Endothelial cell of hepatic sinusoid (primary cell): Measurements from ENCODE around the gene RNF220.

ENCODE experiments used
- in situ Hi-C: cut with HindIII; loops from 2 replicates; pipeline ENCODE4 v1.10.0; 2017; ENCODE audit warnings: low sequenced_read_pairs

RNF220 gene

DNA sequence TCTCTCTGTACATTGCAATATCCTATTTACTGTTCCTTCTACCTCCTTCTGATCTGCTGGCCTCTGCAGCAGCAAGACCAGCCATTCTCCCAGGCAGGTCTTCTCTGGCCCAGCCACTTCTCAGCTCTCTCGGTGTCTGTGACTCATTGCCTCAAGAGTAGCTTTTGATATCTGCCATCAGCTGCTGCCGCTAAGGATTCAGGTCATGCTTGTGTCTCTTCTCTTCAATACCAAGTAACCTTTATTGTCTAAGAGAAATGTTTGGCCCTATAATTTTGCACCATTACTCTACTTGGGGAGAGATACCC is 167.5 kb downstream of the RNF220 start:
- in situ Hi-C loops, result no loop called here

DNA sequence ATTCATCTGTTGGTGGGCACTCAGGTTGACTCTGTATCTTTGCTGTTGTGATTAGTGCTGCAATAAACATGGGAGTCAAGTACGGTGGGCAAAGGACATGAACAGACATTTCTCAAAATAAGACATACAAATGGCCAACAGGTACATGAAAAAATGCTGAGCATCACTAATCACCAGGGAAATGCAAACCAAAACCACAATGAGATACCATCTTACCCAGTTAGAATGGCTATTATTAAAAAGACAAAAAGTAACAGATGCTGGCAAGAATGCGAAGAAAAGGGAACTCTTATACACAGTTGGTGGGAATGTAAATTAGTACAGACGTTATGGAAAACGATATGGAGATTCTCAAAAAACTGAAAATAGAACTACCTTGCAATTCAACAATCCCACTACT is 170.3 kb downstream of the RNF220 start:
- in situ Hi-C loops, result no loop called here

DNA sequence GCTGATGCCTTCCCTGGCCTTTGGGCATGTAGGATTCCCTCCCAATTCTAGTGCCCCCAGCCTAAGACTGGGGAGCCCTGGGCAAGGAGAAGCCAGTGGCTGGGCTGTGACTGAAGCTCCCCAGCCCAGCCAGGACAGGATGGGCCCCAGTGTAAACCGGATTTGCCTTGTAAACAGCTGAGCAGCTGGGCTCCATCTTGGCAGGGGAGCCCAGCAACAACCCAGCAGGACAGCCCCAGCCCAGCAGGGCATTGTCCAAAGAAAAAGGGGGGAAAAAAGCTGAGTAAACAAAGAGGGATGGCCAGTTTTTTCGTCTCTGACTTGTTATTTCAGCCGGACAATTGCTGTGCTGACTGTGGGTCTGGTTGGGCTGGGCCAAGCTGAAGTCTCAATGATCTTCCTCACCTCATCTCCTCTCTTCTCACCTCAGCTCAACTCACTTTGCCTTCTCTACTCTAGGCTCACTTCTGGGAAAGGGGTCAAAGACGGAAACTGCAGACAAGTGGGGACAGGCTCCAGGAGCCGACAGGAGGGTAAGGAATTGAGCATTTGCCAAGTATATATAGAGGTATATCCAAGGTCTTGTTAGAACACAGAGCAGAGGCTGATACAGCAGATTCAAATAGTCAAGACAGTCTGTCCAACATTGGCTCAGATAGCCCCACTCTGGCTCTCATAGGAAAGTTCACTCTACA is 171.5 kb downstream of the RNF220 start:
- in situ Hi-C loops, result no loop called here

DNA sequence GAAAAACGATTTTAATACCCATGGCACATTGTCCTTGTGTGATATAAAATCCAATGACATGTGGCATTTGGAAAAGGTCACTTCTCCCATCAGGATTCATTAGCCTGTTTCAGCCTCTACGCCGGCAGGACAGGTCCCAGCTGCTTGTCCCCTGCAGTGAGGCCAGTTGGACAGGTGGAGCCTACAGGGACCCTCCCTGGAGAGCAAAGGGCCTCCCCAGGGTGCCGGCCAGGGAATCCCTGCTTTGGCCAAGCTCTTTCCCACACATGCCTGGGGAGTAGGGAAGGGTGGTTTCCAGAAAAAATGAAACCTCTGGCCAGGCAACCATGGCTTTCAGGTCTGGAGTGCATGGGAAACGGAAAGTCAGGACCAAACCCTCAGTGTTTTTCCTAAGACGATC is 176.2 kb downstream of the RNF220 start:
- in situ Hi-C loops, result no loop called here

DNA sequence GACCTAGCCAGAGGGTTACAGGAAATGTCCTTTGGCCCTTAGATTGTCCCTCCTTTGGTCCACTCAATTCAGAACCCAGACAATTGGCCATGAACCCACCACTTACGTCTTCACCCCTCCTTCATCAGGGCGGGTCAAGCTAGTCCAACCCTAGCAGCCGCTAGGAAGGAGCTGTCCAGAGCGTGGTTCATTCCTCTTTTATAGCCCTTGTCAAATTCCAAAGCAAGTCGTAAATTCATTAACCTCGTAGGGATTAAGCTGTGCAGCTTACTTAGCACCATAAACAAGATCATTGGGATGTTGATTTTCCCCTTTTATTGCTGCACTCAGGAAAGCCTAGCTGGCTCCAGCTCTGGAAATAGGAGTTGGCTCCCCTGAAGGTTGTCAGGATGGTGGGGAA is 179.1 kb downstream of the RNF220 start:
- in situ Hi-C loops, result no loop called here

DNA sequence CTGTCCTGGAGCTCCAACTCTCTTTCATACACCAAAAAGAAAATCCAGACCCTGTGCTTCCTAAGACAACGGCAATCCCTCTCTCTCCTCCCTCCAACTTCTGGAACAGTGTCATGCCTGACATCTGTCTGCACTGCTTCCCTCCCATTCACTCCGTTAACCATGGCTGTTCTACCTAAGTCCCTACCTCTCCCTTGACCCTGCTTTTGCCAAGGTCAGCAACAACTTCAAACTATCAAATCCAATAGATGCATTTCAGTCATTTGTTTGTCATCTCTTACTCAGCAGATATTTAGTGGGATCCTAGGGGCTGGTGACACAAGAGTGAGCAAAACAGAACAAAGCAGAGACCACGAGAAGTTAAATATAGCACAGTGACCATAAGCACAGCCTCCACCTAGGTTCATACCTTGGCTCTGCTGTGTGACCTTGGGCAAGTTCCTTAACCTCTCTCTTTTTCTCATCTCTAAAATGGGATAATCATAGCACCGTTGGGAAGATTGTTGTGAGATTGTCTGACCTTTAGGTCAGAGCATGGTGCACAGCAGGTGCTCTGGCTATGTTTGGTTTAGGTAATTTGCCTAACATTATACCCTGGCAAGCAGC is 180.4 kb downstream of the RNF220 start:
- in situ Hi-C loops, result no loop called here

DNA sequence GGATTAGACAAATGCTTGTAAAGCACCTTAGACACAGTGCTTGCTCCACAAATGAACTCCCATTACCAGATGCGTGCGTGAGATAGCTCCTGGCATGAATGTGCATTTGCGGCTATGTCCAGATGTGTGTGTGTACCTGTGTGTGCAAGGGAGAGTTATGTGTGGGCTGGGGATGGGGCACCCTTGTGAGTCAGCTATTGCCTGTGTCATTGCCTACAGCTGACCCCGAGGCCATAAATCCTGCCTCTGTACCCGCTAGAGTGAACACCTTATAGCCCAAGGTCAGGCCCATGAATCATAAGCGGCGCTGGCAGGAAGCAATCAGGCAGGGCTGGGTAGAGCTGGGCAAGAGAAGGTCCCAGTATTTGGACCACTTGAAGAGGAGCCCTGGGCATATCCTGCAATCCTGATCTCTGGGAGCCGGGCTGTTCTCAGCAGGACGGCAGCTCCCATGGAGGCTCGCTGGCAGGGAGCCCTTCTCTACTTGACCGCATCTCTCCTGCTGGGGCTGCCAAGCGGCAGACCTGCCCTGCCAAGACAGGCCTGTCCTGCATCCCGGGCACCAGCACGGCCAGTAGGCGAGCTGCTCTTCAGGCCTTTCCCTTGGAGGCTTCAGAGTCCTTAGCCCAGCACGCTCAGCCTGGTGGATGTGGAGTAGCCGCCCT is 182.9 kb downstream of the RNF220 start:
- in situ Hi-C loops, result no loop called here

DNA sequence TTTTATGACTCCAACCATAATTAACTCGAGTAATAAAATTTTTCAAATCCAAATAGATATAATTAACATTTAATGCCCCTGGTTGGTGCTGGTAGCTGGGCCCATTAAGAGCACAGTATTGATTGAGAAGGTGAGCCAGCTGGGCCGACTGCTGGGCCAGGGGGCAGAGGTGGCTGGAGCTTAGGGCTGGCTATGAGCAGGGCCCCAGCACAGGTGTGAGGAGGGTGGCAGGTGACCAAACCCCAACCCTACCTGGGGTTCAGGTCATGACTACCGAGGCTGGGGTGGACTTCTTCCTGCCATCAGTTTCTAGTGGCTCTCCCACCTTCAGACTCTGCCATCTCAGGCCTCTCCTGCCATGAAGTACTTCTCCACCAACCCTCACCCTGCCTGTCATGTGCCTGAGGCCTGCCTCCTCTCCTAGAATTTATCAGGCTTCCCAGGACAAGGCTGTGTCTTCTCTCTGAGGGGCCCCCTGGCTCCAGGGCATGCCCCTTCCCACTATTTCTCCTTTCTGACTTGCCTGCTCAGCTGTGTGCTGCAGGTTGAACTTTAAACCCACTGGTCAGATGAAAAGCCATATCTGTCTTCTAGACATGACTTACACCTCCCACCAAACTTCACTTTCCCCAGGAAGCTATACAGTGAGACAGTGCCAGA is 183.6 kb downstream of the RNF220 start:
- in situ Hi-C loops, result no loop called here

DNA sequence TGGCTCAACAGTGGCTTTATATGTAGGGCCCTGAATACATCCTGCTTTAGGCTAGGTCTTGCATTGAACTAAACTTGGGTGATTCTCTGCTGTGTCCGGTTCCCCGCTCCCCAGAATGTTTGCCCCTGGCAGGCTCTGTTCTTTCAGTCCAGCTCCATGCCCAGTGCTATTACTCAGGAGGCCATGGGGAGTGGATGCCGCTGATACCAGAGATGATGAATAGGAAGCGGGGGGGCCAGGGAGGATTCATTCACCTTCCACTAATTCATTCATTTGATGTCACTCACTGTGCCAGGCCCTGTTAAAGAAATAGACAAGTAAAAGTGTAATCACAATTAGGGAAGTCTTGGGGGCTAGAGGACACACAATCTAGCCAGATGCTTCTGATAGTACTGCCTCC is 185.4 kb downstream of the RNF220 start:
- in situ Hi-C loops, result no loop called here

DNA sequence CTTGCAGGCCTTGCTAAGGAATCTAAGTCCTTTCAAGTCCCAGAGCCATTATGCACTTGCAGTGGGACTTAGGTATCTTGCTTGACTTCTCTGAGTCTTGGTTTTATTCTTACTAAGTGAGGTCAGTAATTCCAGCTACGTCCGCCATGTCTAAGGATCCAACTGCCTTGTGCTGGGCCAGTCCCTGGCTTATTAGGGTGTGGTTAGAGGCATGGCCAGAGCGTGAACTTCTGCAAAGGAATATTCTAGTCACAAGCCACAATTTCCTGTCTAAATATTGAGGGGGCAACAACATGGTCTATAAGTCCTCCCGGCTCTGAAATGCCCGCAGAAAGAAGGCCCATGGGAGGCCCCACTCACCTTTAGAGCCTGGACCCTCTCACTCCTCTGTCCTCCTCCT is 186.3 kb downstream of the RNF220 start:
- in situ Hi-C loops, result no loop called here

DNA sequence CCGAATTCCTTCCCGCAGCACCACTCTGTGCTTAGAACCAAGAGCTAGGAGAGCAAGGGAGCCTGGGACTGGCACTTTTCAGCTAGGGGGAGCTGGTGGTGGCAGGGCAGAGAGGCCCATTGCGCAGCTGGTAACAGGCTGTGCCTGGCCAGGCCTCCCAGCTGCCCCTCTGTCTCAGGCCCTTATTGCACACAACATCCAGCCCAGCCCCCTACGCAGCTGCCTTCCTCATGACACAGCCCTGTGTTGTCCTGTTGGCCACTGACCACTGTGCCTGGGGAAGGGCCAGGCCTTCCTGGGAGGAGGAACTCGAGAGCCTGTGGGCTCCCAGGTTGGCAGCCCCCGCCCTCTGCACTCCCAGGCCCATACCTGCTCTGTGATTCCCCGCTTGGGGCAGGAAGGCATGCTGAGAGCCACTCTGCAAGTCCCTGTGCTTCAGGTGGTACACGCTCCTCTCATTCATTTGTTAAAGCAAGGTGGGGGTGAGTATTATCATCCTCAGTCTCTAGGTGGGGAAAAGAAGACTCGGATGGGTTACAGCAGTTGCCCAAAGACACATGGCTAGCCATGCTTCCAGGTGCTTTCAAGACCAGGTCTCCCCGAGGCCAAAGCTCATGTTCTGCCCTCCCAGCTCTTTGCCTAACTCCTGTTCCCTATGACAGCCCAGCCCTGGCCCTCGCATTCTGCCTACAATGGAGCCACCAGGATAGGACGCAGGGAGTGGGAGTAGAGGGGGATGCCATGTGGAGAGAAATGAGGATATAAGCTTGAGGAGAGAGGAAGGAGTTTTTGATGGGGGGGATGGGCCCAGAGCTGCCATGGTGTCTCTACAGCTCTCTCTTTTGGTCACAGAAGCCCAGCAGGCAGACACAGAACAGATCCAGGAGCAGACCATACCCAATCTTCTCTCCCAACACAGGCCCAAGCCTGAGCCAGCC is 187.4 kb downstream of the RNF220 start:
- in situ Hi-C loops, result no loop called here

DNA sequence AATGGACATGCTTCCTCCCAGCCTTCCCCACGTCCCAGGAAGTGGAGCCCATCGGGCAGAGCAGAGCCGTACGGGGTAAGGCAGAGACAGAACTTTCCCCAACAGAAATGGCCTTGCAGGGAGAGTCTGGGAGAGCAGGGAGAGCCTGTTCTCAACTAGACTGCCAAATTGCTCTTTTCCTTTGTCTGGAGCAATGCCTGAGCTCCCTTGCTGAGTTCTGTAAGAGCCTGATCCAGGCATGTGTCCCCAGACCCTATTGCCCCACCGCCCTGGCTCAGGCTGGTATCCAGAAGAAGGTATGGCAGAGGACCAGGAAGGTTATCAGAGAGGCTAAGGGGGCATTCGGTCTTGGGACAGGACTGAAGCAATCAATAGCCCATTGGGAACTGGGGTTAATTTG is 189.3 kb downstream of the RNF220 start:
- in situ Hi-C loops, result no loop called here

DNA sequence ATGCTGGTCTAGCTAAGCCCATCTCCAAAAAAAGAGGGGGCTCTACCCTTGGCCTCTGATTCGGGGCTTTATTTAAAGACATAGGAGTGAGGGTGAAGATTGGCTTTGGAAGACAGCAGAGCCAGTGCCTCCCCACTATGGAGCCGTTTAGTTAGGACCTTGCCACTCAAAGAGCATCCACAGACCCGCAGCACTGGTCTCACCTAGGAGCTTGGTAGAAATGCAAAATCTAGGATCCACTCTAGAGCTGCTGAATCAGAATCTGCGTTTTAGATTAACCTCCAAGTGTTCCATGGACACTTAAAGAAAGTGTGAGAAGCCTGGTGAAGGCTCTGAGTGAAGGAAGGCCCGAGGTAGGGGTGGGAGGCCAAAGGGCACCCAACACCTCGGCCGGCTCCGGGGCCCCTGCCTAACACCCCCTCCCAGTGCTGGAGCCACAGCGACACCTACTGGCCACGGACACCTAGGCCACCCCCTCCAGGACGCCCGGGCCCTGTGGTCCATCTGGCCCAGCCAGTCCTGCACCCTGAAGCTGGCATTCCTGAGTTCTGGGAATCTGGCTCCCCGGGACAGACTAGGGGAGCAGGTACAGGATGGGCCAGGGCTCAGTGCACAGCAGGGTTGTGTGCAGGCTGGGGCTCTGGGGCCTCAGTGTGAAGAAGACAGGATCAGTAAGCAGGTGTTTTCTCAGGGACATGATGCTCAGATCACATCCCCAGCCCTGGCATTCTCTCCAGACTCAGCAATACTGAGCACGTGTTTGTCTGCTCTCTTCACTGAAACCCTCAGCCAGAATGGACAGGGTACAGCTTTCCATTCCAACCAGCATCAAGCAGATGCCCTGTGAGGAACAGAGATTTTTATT is 190.0 kb downstream of the RNF220 start:
- in situ Hi-C loops, result no loop called here

DNA sequence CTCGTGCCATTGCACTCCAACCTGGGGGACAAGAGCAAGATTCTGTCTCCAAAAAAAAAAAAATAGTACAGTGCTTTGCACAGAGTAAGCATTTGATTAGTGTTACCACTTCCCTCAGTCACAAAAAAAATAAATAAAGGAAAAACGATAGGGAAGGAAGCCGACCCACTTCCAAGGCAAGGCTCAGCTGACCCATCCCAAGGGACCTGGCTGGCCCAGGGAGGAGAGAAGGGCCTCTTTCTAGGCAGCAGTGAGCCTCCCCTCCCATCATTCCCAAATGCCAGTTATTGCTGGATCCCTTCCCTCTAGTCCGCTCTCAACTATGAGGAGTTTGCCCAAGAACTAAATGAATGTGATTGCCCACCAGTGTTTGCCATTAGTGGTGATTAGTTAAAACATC is 191.5 kb downstream of the RNF220 start:
- in situ Hi-C loops, result no loop called here

DNA sequence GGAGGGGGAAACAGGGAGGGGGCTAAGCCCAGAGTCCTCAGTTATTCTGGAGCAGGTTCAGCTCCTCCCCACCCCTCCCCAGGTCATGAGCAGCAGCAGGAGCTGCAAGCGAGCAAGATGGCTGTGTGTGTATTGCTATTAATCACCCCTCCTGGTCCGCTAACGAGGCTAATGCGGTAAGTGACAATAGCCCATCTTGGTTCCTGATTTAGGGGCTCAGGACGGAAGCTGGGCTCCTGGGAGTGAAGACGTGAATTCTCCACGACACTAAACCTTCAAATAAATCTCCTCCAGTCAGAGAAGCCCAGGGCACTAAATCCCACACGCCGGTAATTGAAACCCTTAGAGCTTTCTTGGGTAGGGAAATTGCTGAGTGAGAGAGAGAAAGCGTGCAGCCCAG is 193.1 kb downstream of the RNF220 start:
- in situ Hi-C loops, result no loop called here

DNA sequence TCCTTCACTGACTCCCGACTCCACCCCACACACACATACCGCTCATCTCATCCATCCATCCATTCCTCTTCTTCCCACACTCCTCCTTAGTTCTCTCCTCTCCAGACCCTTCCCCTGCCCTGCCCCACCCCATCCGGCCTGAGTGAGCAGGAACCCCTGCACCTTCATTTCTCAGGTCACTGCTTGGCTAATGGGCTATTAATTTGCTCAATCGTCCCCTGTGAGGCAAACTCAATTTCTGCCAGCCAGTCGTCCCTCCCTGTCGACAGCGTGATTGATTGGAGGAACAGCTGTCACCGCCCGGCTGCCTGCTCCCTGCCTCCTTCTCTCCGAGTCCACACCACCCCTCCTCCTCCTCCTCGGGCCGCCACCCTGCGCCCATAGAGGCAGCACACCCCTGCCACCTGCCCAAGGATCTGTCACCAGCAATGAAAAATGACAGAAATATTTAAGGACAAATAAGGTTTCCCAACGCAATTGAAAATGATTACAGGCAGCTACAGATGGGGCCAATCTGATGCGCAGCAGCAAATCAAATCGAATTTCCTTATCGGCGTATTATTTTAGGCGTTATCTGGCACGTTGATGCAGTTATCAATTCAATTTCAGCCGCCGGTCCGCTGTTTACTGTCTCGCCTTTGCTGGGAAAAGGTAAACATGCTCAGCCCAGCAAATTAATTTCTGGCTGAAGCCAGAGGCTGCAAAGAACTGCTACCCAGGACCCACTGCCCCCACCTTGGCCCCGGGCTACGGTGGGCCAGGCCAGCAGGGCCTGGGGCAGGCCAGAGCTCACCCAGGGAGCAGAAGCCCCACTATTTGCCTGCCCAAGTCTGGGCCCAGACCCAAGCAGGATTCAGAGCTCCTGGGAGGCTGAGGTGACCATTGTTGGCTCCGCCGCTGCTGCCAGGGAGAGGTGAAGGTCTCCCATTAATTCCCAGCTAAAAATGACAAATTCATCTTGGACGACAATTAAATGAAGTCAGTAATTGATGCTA is 197.9 kb downstream of the RNF220 start:
- in situ Hi-C loops, result no loop called here

DNA sequence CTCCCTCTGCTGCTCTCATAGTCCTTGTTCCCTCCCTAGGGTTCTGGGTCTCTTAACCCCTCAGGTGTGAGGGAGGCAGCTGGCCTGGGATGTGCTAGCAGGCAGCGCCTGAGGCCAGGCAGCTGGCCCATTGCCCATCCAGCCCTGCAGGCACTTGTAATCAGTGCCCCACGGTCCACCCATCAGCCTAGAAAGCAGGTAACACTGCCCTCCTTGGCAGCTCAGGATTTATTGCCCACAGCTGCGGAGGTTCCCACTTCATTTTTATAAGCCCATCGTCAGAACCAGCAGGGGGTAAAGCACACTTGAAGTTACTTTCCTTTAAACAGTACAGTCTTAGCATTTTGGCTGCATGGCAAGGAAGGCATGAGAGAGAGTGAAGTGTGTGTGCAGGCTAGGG is 198.7 kb downstream of the RNF220 start:
- in situ Hi-C loops, result no loop called here

DNA sequence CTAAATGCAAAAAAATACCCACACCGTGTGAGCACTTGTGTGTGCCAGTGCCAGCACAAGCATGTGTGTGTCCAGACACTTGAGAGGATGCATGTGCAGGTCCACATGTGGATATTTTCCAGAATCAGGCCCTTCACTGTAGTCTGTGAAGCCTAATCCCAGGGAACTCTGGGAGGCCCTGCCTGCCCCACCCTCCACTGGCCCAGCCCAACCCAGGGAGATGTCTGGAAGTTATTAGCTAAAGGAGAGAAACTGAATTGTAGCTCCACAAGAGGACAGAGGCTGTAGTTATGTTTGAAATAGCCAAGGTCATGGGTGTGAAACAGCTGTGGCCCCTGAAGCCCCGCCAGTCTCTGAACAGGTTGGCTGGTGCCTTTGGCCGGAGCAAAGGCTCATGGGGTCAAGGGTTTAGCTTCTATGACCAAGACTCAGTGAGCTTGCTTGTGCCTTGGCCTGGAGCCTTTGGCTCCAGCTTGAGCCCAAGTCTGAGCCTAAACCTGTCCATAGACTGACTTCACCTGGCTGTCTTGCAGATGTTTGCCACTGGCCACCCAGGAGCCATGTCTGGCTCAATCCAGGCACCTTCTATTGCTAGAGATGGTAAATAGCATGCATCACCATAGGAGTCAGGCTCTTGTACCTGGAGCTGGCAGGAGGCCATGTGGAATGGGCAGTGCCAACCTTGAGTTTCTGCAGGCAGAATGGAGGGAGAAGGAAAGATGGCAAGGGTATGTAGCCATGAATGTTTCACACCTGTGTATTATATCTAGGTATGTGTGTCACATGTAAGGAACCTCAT is 199.3 kb downstream of the RNF220 start:
- in situ Hi-C loops, result no loop called here
